ENCODE measurements around the gene CAMTA1. TPM values are rescaled to one million over a fixed set of nuclear protein-coding genes. Genes with fewer than 3 reads are reported as not detected.

CAMTA1 gene
- total and polyA plus RNA-seq, 4 donors, result 48.1 to 140 (median 52.3) TPM

GRCh38 chr1:6861075-6861724 lies 75.9 kb downstream of the CAMTA1 start:
- Histone ChIP-seq H3K4me3 (no peak overlapping the region), H3K4me1 (ENCODE audit: control insufficient read depth in 5 of 5, insufficient read depth in 5 of 5, low read length in 5 of 5) (peaks cover 0 to 4% (median 0%) of the 10 kb centered on the region in 5 donors), H3K27ac (ENCODE audit: low read depth in 1 of 2, low read length in 1 of 2) (no peak overlapping the region), H3K27me3 (ENCODE audit: control insufficient read depth in 3 of 3, insufficient read depth in 3 of 3, low read length in 2 of 3) (no peaks in the 10 kb centered on the region), H3K9me3 (ENCODE audit: control insufficient read depth in 4 of 4, insufficient read depth in 3 of 4, low read length in 3 of 4) (no peaks in the 10 kb centered on the region), H3K36me3 (ENCODE audit: control insufficient read depth in 4 of 4, insufficient read depth in 4 of 4, low read length in 4 of 4) (peaks cover 0 to 3% (median 1%) of the 10 kb centered on the region in 4 donors), H3K9ac (ENCODE audit: insufficient read depth in 1 of 2, low read length in 2 of 2) (no peak overlapping the region)
- DNase-seq (no peak), ATAC-seq (ENCODE audit: insufficient read depth, low FRiP score) (no peak)
- no peak for TF ChIP-seq CTCF (IDR thresholded peaks at IDR 0.05; ENCODE audit: control extremely low read depth, extremely low read depth)
- WGBS, 2 donors, result 93 to 94% methylated on average over 12 of the region's 12 CpGs

GRCh38 chr1:6862906-6863305 lies 77.7 kb downstream of the CAMTA1 start:
- Histone ChIP-seq H3K27ac (ENCODE audit: low read depth in 1 of 2, low read length in 1 of 2) (no peak overlapping the region), H3K27me3 (ENCODE audit: control insufficient read depth in 3 of 3, insufficient read depth in 3 of 3, low read length in 2 of 3) (no peaks in the 10 kb centered on the region), H3K9ac (ENCODE audit: insufficient read depth in 1 of 2, low read length in 2 of 2) (no peak overlapping the region), H3K36me3 (ENCODE audit: control insufficient read depth in 4 of 4, insufficient read depth in 4 of 4, low read length in 4 of 4) (peaks cover 0 to 4% (median 1%) of the 10 kb centered on the region in 4 donors), H3K9me3 (ENCODE audit: control insufficient read depth in 4 of 4, insufficient read depth in 3 of 4, low read length in 3 of 4) (no peaks in the 10 kb centered on the region), H3K4me3 (no peak overlapping the region), H3K4me1 (ENCODE audit: control insufficient read depth in 5 of 5, insufficient read depth in 5 of 5, low read length in 5 of 5) (no peaks in the 10 kb centered on the region)
- 90 to 92% methylated on average over 4 of the region's 4 CpGs for WGBS, 2 donors
- no peak for TF ChIP-seq CTCF (IDR thresholded peaks at IDR 0.05; ENCODE audit: control extremely low read depth, extremely low read depth)
- ATAC-seq (ENCODE audit: insufficient read depth, low FRiP score), result no peak
- no peak for DNase-seq

GRCh38 chr1:6864166-6864565 lies 78.9 kb downstream of the CAMTA1 start:
- H3K27ac ChIP-seq (ENCODE audit: low read depth in 1 of 2, low read length in 1 of 2), result no peak overlapping the region
- 97 to 98% methylated on average over 5 of the region's 5 CpGs for WGBS, 2 donors
- no peak overlapping the region for H3K4me3 ChIP-seq
- H3K4me1 ChIP-seq (ENCODE audit: control insufficient read depth in 5 of 5, insufficient read depth in 5 of 5, low read length in 5 of 5), result peaks cover 0 to 6% (median 0%) of the 10 kb centered on the region in 5 donors
- no peak for ATAC-seq (ENCODE audit: insufficient read depth, low FRiP score)
- H3K27me3 ChIP-seq (ENCODE audit: control insufficient read depth in 3 of 3, insufficient read depth in 3 of 3, low read length in 2 of 3), result no peaks in the 10 kb centered on the region
- no peak for TF ChIP-seq CTCF (IDR thresholded peaks at IDR 0.05; ENCODE audit: control extremely low read depth, extremely low read depth)
- peaks cover 0 to 4% (median 1%) of the 10 kb centered on the region in 4 donors for H3K36me3 ChIP-seq (ENCODE audit: control insufficient read depth in 4 of 4, insufficient read depth in 4 of 4, low read length in 4 of 4)
- no peak for DNase-seq
- no peak overlapping the region for H3K9ac ChIP-seq (ENCODE audit: insufficient read depth in 1 of 2, low read length in 2 of 2)
- no peaks in the 10 kb centered on the region for H3K9me3 ChIP-seq (ENCODE audit: control insufficient read depth in 4 of 4, insufficient read depth in 3 of 4, low read length in 3 of 4)

GRCh38 chr1:6866825-6867224 lies 81.6 kb downstream of the CAMTA1 start:
- Histone ChIP-seq H3K27me3 (ENCODE audit: control insufficient read depth in 3 of 3, insufficient read depth in 3 of 3, low read length in 2 of 3) (no peaks in the 10 kb centered on the region), H3K9me3 (ENCODE audit: control insufficient read depth in 4 of 4, insufficient read depth in 3 of 4, low read length in 3 of 4) (no peaks in the 10 kb centered on the region), H3K36me3 (ENCODE audit: control insufficient read depth in 4 of 4, insufficient read depth in 4 of 4, low read length in 4 of 4) (peaks cover 0 to 4% (median 1%) of the 10 kb centered on the region in 4 donors), H3K27ac (ENCODE audit: low read depth in 1 of 2, low read length in 1 of 2) (no peak overlapping the region), H3K4me3 (no peak overlapping the region), H3K4me1 (ENCODE audit: control insufficient read depth in 5 of 5, insufficient read depth in 5 of 5, low read length in 5 of 5) (peaks cover 0 to 13% (median 0%) of the 10 kb centered on the region in 5 donors), H3K9ac (ENCODE audit: insufficient read depth in 1 of 2, low read length in 2 of 2) (no peak overlapping the region)
- no peak for TF ChIP-seq CTCF (IDR thresholded peaks at IDR 0.05; ENCODE audit: control extremely low read depth, extremely low read depth)
- ATAC-seq (ENCODE audit: insufficient read depth, low FRiP score) (no peak), DNase-seq (no peak)
- WGBS, 2 donors, result 81 to 93% methylated on average over 7 of the region's 7 CpGs

All from lung (tissue), 12 donors.